KMS-11 (cell line): ENCODE measurements around the gene EXOC6B.

Experiments used
- H2AFZ ChIP-seq: fragments of 200-600 bp; sonication (generic); 2 replicates; pipeline ENCODE4 v1.6.1; 2016; ENCODE audit warnings: antibody characterized with exemption, mixed run types, low read depth
- H3K27ac ChIP-seq: fragments of 200-600 bp; sonication (generic); 2 replicates; pipeline ENCODE4 v1.6.1; 2016; ENCODE audit warnings: mild to moderate bottlenecking, mixed run types
- H3K27me3 ChIP-seq: fragments of 200-600 bp; sonication (generic); 2 replicates; pipeline ENCODE4 v1.6.1; 2017; ENCODE audit warnings: mild to moderate bottlenecking, low read depth, mixed run types, moderate library complexity; ENCODE audit not compliant: insufficient read depth
- H3K36me3 ChIP-seq: fragments of 200-600 bp; sonication (generic); 2 replicates; pipeline ENCODE4 v1.6.1; 2017; ENCODE audit warnings: mild to moderate bottlenecking, mixed run types; ENCODE audit not compliant: insufficient read depth
- H3K4me1 ChIP-seq: fragments of 200-600 bp; sonication (generic); 2 replicates; pipeline ENCODE4 v1.6.1; 2016; ENCODE audit warnings: mild to moderate bottlenecking, low read depth, mixed run types; ENCODE audit not compliant: poor library complexity, severe bottlenecking
- H3K4me2 ChIP-seq: fragments of 200-600 bp; sonication (generic); 2 replicates; pipeline ENCODE4 v1.7.0; 2016; ENCODE audit warnings: mild to moderate bottlenecking, mixed run types
- H3K4me3 ChIP-seq: fragments of 200-600 bp; sonication (generic); IDR thresholded peaks from 2 replicates; pipeline ENCODE4 v1.6.1; 2017; ENCODE audit warnings: low read depth, low read length, mixed read lengths; ENCODE audit not compliant: insufficient read depth
- H3K79me2 ChIP-seq: fragments of 200-600 bp; sonication (generic); 2 replicates; pipeline ENCODE4 v1.6.1; 2016; ENCODE audit warnings: low read depth, mixed run types; ENCODE audit not compliant: insufficient read depth
- H3K9ac ChIP-seq: fragments of 200-600 bp; sonication (generic); 2 replicates; pipeline ENCODE4 v1.6.1; 2016; ENCODE audit warnings: mild to moderate bottlenecking, mixed run types
- H4K20me1 ChIP-seq: fragments of 200-600 bp; sonication (generic); 2 replicates; pipeline ENCODE4 v1.6.1; 2016; ENCODE audit warnings: mild to moderate bottlenecking, mixed run types; ENCODE audit not compliant: insufficient read depth
- TF ChIP-seq, protein P1 (sequence below): fragments of 200-600 bp; sonication (generic); conservative IDR thresholded peaks from 2 replicates; pipeline ENCODE4 v1.6.1; 2017; ENCODE audit warnings: low read depth, mild to moderate bottlenecking, antibody characterized with exemption, low read length, moderate library complexity, mixed read lengths

Gene EXOC6B

DNA sequence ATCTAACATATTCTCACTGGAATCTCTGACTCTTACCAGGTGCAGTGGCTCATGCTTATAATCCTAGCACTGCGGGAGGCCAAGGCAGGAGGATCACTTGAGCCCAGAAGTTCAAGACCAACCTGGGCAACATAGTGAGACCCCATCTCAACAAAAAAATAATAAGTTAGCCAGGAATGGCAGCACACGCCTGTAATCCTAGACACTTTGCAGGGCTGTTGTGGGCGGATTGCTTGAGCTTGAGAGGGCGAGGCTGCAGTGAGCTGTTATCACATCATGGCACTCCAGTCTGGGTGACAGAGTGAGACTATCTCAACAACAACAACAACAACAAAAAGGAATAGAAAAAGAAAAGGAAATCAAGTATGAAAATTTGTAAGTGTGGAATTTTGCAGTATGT is 371.6 kb downstream of the EXOC6B start:
- Histone ChIP-seq H3K4me3 (no peak overlapping the region), H3K79me2 (no peaks in the 10 kb centered on the region), H3K4me2 (no peak overlapping the region), H3K27me3 (no peaks in the 10 kb centered on the region), H3K9ac (no peak overlapping the region), H3K36me3 (no peaks in the 10 kb centered on the region), H2AFZ (no peak overlapping the region), H3K4me1 (no peaks in the 10 kb centered on the region), H4K20me1 (no peaks in the 10 kb centered on the region), H3K27ac (no peak overlapping the region)
- TF ChIP-seq, protein P1, sequence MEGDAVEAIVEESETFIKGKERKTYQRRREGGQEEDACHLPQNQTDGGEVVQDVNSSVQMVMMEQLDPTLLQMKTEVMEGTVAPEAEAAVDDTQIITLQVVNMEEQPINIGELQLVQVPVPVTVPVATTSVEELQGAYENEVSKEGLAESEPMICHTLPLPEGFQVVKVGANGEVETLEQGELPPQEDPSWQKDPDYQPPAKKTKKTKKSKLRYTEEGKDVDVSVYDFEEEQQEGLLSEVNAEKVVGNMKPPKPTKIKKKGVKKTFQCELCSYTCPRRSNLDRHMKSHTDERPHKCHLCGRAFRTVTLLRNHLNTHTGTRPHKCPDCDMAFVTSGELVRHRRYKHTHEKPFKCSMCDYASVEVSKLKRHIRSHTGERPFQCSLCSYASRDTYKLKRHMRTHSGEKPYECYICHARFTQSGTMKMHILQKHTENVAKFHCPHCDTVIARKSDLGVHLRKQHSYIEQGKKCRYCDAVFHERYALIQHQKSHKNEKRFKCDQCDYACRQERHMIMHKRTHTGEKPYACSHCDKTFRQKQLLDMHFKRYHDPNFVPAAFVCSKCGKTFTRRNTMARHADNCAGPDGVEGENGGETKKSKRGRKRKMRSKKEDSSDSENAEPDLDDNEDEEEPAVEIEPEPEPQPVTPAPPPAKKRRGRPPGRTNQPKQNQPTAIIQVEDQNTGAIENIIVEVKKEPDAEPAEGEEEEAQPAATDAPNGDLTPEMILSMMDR: no peak

DNA sequence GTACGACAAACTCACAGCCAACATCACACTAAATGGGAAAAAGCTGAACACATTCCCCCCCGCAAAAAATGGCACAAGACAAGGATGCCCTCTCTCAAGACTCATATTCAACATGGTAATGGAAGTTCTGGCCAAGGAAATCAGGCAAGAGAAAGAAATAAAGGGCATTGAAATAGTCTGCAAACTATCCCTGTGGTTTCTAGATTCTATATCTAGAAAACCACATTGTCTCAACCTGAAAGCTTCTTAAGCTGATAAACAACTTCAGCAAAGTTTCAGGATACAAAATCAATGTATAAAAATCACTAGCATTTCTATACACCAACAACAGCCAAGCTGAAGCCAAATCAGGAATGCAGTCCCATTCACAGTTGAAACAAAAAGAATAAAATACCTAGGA is 383.6 kb downstream of the EXOC6B start:
- Histone ChIP-seq H3K36me3 (no peaks in the 10 kb centered on the region), H3K27ac (peak overlapping the region; percentile 18; the same call in 1 of the 2 replicates), H3K9ac (no peak overlapping the region), H3K4me3 (no peak overlapping the region), H3K4me2 (peak overlapping the region; percentile 74), H4K20me1 (no peaks in the 10 kb centered on the region), H3K27me3 (no peaks in the 10 kb centered on the region), H2AFZ (no peak overlapping the region), H3K4me1 (peaks cover 39% of the 10 kb centered on the region), H3K79me2 (no peaks in the 10 kb centered on the region)
- TF ChIP-seq, protein P1: no peak

DNA sequence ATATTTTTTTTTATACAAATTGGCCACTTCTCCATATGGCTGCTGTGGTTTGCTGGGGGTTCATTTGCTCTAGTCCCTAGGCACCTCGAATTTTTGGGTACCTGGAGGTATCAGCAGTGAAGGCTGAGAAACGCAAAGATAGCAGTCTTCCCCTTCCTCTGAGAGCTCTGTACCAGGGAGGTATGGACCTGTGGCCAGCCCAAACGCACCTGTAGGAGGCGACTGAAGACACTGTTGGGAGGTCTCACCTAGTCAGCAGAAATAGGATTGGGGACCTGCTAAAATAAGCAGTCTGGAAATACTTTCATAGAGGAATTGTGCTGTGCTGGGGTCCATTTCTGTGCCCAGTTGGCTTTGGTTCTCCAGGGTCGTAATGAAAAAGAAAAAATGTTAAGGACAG is 385.9 kb downstream of the EXOC6B start:
- Histone ChIP-seq H3K27me3 (no peaks in the 10 kb centered on the region), H2AFZ (no peak overlapping the region)

DNA sequence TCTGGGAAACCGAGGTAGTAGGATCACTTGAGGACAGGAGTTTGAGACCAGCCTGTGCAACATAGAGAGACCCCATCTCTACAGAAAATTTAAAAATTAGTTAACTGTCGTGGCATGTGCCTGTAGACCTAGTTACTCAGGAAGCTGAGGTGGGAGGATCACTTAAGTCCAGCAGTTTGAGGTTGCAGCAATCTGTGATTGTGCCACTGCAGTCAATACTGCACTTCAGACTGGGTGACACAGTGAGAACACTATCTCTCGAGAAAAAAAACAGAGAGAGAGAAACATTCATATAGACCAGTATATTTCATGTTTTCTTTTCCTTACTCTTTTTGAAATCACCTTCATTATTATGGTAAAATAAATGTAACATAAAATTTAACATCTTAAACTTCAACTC is 387.5 kb downstream of the EXOC6B start:
- Histone ChIP-seq H3K27ac (no peak overlapping the region), H4K20me1 (no peaks in the 10 kb centered on the region), H3K4me2 (no peak overlapping the region), H3K4me1 (peaks cover 37% of the 10 kb centered on the region), H3K4me3 (no peak overlapping the region), H2AFZ (no peak overlapping the region), H3K9ac (no peak overlapping the region), H3K27me3 (no peaks in the 10 kb centered on the region), H3K36me3 (no peaks in the 10 kb centered on the region), H3K79me2 (no peaks in the 10 kb centered on the region)
- TF ChIP-seq, protein P1: no peak

More for the DNA sequence above, 385.9 kb downstream of the EXOC6B start:
- Histone ChIP-seq H3K36me3 (no peaks in the 10 kb centered on the region), H3K4me1 (peaks cover 39% of the 10 kb centered on the region), H3K79me2 (no peaks in the 10 kb centered on the region), H3K4me3 (no peak overlapping the region), H4K20me1 (no peaks in the 10 kb centered on the region), H3K27ac (no peak overlapping the region), H3K9ac (no peak overlapping the region), H3K4me2 (no peak overlapping the region)
- TF ChIP-seq, protein P1: no peak
